ENCODE results near the gene PSMD9. TPM values are rescaled to one million over a fixed set of nuclear protein-coding genes. Genes with fewer than 3 reads are reported as not detected.
"Not testable (repeated sequence)": the region's sequence is repeated elsewhere in the genome, so short reads cannot be mapped to it uniquely, and the experiment has no call there.

PSMD9 gene
- total RNA-seq, 2 experiments from 2014 or later, result 48.6 to 50.7 TPM

DNA sequence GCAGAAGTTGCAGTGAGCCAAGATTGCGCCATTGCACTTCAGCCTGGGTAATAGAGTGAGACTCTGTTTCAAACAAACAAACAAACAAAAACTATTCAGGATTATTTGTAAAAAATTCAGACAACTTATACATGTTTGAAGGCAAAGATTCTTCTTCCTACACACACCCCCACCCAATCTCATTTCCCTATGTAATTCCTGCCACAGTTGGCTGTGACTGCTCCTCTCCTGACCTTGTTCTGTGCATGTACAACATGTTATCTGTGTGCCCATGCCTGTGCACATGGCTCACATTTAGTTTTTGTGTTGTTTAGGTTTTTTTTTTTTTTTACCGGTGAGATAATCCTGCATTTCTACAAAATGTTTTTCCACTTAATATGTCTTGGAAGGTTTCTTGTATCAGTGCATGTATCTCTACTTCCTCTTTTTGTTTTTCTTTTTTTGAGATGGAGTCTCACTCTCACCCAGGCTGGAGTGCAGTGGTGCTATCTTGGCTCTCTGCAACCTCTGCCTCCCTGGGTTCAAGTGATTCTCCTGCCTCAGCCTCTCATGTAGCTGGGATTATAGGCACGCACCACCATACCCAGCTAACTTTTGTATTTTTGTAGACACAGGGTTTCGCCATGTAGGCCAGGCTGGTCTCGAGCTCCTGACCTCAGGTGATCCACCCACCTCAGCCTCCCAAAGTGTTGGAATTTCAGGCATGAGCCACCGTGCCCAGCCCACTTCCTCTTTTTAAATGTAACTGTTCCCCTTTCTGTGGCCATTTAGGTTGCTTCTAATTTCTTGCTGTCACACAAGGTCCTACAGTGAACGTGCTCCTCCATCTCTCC, 38.5 kb downstream of the PSMD9 start:
- Mint-ChIP-seq H3K4me1 (ENCODE audit: low read depth) (no peaks in the 10 kb centered on the region), H3K27me3 (no peaks in the 10 kb centered on the region), H3K27ac (no peak overlapping the region), H3K9me3 (no peaks in the 10 kb centered on the region), H3K4me3 (no peak overlapping the region), H3K36me3 (ENCODE audit: low read depth) (no peaks in the 10 kb centered on the region)
- ChIA-PET POLR2A (no interaction called here), CTCF (interaction anchor here (1.1 kb wide), 1 partner anchor 9 kb away, joined by 6 read pairs; the partner anchor contains the start of gene CFAP251)
- TF ChIP-seq, protein P1, sequence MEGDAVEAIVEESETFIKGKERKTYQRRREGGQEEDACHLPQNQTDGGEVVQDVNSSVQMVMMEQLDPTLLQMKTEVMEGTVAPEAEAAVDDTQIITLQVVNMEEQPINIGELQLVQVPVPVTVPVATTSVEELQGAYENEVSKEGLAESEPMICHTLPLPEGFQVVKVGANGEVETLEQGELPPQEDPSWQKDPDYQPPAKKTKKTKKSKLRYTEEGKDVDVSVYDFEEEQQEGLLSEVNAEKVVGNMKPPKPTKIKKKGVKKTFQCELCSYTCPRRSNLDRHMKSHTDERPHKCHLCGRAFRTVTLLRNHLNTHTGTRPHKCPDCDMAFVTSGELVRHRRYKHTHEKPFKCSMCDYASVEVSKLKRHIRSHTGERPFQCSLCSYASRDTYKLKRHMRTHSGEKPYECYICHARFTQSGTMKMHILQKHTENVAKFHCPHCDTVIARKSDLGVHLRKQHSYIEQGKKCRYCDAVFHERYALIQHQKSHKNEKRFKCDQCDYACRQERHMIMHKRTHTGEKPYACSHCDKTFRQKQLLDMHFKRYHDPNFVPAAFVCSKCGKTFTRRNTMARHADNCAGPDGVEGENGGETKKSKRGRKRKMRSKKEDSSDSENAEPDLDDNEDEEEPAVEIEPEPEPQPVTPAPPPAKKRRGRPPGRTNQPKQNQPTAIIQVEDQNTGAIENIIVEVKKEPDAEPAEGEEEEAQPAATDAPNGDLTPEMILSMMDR (IDR thresholded peaks at IDR 0.05), result no peak
- intact Hi-C loops (cut with micrococcal nuclease), result no loop called here
- no peak for DNase-seq
- ATAC-seq, result no peak

DNA sequence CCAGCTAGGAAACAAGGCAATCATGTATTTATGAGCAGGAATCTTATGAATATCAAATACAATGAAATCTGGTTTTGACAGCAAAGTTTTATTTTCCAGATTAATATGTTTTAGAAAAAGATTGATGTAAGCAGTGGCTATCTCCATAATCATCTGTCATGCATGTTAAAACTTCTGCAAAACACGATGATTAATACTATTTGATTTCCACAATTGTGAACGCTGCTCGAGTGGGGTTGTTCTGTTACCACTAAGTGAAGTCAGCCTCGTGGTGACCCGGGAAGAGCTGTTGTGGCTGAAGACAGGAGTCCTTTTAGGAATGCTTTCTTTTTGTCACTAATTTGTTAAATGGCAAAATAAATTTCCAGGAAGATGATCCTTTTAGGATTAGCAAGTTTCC, 39.2 kb downstream of the PSMD9 start:
- H3K9me3 Mint-ChIP-seq, result no peaks in the 10 kb centered on the region
- DNase-seq (no peak), ATAC-seq (no peak)
- H3K27ac Mint-ChIP-seq, result no peak overlapping the region
- TF ChIP-seq, protein P1 (IDR thresholded peaks at IDR 0.05), result no peak
- ChIA-PET CTCF (interaction anchor here (1.1 kb wide), 1 partner anchor 9 kb away, joined by 6 read pairs; the partner anchor contains the start of gene CFAP251), POLR2A (no interaction called here)
- intact Hi-C loops (cut with micrococcal nuclease), result no loop called here
- no peak overlapping the region for H3K4me3 Mint-ChIP-seq
- no peaks in the 10 kb centered on the region for H3K4me1 Mint-ChIP-seq (ENCODE audit: low read depth)
- H3K27me3 Mint-ChIP-seq, result peaks cover 2% of the 10 kb centered on the region
- H3K36me3 Mint-ChIP-seq (ENCODE audit: low read depth), result no peaks in the 10 kb centered on the region

DNA sequence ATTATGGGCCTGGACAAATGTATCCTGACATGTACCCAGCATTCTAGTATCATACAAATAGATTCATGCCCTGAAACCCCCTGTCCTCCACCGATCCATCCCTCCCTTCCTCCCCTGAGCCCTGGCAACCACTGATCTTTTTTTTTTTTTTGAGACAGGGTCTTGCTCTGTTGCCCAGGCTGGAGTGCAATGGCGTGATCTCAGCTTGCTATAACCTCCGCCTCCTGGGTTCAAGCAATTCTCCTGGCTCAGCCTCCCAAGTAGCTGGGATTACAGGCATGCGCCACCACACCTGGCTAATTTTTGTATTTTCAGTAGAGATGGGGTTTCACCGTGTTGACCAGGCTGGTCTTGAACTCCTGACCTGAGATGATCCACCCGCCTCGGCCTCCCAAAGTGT, 41.0 kb downstream of the PSMD9 start:
- H3K27me3 Mint-ChIP-seq; H3K36me3 Mint-ChIP-seq (ENCODE audit: low read depth); intact Hi-C loops (cut with micrococcal nuclease); H3K4me3 Mint-ChIP-seq; DNase-seq; H3K27ac Mint-ChIP-seq; POLR2A ChIA-PET; H3K9me3 Mint-ChIP-seq; ATAC-seq; H3K4me1 Mint-ChIP-seq (ENCODE audit: low read depth); CTCF ChIA-PET: not testable (repeated sequence)

DNA sequence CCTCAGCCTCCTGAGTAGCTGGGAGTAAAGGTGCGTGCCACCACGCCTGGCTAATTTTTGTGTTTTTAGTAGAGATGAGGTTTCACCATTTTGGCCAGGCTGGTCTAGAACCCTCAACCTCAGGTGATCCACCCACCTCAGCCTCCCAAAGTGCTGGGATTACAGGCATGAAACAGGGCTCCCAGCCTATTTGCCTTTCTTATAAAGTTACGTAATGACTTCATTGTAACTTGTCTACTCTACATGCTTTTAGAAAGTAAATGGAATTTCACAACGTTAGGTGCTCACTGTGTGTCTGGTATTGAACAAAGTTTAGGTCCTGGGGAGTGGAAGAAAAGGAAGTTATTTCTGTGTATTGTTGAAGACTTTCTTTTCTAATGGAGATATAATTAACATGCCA, 42.3 kb downstream of the PSMD9 start:
- Mint-ChIP-seq H3K4me3 (no peak overlapping the region), H3K27me3 (peaks cover 2% of the 10 kb centered on the region), H3K9me3 (no peaks in the 10 kb centered on the region), H3K36me3 (ENCODE audit: low read depth) (peaks cover 2% of the 10 kb centered on the region), H3K27ac (no peak overlapping the region), H3K4me1 (ENCODE audit: low read depth) (no peaks in the 10 kb centered on the region)
- TF ChIP-seq, protein P1 (IDR thresholded peaks at IDR 0.05), result no peak
- ChIA-PET POLR2A (no interaction called here), CTCF (no interaction called here)
- no peak for ATAC-seq
- intact Hi-C loops (cut with micrococcal nuclease), result no loop called here
- DNase-seq, result no peak

DNA sequence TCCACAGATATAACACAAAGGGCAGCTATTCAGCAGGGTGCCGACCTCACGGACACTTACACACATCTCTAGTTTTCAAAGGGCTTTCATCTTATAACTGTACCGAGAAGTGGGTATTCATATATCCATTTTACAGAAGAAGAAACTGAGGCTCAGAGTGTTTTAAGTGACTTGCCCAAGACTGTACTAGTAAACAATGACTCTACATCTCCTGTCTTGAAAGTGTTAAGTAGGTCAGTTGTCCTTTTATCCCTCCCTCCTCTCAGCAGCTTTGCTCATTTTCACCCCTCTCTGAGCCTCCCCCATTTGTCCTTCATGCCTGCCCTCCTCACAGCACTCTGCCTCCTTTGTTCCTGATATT, 43.6 kb downstream of the PSMD9 start:
- Mint-ChIP-seq H3K27me3 (peaks cover 2% of the 10 kb centered on the region), H3K4me1 (ENCODE audit: low read depth) (no peaks in the 10 kb centered on the region), H3K36me3 (ENCODE audit: low read depth) (peaks cover 5% of the 10 kb centered on the region), H3K4me3 (no peak overlapping the region), H3K9me3 (no peaks in the 10 kb centered on the region), H3K27ac (no peak overlapping the region)
- TF ChIP-seq, protein P1 (IDR thresholded peaks at IDR 0.05), result no peak
- CTCF ChIA-PET, result no interaction called here
- intact Hi-C loops (cut with micrococcal nuclease), result no loop called here
- POLR2A ChIA-PET, result no interaction called here
- DNase-seq (no peak), ATAC-seq (no peak)

Data from activated CD8-positive, alpha-beta T cell treated with anti-CD3 and anti-CD28 coated beads for 36 hours (primary cell).